ENCODE data around the gene TRIM65.
A peak's percentile ranks its signal among the peaks of the same experiment; 100 is the strongest.

TRIM65 gene

DNA sequence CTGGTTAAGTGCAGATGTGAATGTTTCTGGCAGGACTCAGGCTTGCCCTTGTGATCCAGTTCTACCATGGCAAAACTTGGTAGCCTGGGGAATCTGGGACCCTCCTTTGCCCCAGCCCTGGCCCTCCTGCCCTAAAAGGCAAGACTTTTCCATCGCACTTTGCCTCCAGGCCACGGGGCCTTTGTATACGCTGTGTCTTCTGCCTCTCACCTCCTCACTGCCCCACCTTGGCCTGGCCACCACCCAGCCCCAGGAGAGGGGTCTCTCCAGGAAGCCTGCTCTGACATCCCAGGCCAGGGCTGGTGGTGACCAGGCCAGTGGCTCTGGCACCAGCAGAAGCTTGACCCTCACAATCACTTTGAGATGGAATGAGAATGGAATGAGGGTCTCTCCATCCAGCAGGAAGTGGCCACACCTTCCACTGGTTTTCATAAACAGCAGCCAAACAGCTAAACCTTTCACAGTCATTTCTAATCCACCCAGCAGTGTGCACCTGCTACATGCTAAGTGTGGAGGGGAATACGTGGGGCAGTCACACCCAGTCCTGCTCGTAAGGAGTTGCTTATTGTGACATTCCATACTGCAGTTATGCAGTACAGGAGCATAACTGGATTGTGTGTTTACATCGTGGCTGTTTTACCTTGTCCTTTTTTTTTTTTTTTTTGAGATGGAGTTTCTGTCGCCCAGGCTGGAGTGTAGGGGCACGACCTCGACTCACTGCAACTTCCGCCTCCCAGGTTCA, 9.6 kb upstream of the TRIM65 start:
- 97% methylated on average over 7 of the region's 10 CpGs for whole genome bisulfite sequencing
- no peak overlapping the region for H2AFZ ChIP-seq (ENCODE audit: low read depth, low read length)
- no peaks in the 10 kb centered on the region for H3K9me3 ChIP-seq (ENCODE audit: control insufficient read depth, low read length)
- no peak overlapping the region for H3K23ac ChIP-seq (ENCODE audit: low read length in 2 of 2)
- no peaks in the 10 kb centered on the region for H3K27me3 ChIP-seq (ENCODE audit: control insufficient read depth in 1 of 2, insufficient read depth in 1 of 2, low read length in 2 of 2)
- no peak overlapping the region for H2BK5ac ChIP-seq (ENCODE audit: low read depth, low read length, poor library complexity, severe bottlenecking)
- H3K27ac ChIP-seq (ENCODE audit: low read length, poor library complexity, severe bottlenecking) = no peak overlapping the region
- peak overlapping the region; percentile 22 to 63 for H2BK12ac ChIP-seq (ENCODE audit: low read length in 2 of 2)
- peak overlapping the region; percentile 36 for H2BK15ac ChIP-seq (ENCODE audit: low read depth, poor library complexity, severe bottlenecking)
- H3K79me1 ChIP-seq (replicated peaks; ENCODE audit: low read length, poor library complexity, severe bottlenecking) = peaks cover 8% of the 10 kb centered on the region
- H2AK5ac ChIP-seq (ENCODE audit: low read length, severe bottlenecking) = peak overlapping the region; percentile 30
- peaks cover 13 to 17% of the 10 kb centered on the region in 2 experiments for H3K36me3 ChIP-seq (ENCODE audit: control insufficient read depth in 1 of 2, insufficient read depth in 2 of 2, low read depth in 1 of 2, low read length in 2 of 2)
- no peak for DNase-seq
- peak overlapping the region; percentile 67 for H4K91ac ChIP-seq (ENCODE audit: low read length)
- H4K8ac ChIP-seq (ENCODE audit: low read length) = peak overlapping the region; percentile 31
- peaks cover 23% of the 10 kb centered on the region for H3K4me1 ChIP-seq (ENCODE audit: control insufficient read depth, insufficient read depth, low read depth, low read length)
- no peak overlapping the region for H3K14ac ChIP-seq (ENCODE audit: low read length in 2 of 2)
- no peak overlapping the region for H3K9ac ChIP-seq (ENCODE audit: low read length)
- peak overlapping the region in 1 of 2 experiments; percentile 60 for H3K4ac ChIP-seq (ENCODE audit: low read depth in 1 of 2, low read length in 2 of 2)
- no peak overlapping the region for H3K18ac ChIP-seq (ENCODE audit: low read depth in 1 of 2, low read length in 2 of 2)
- no peak overlapping the region for H3K4me2 ChIP-seq (ENCODE audit: low read length, poor library complexity, severe bottlenecking)
- H2BK120ac ChIP-seq (ENCODE audit: low read depth, low read length) = no peak overlapping the region
- H3K4me3 ChIP-seq (ENCODE audit: insufficient read depth in 1 of 2, low read depth in 1 of 2, low read length in 2 of 2) = no peak overlapping the region

DNA sequence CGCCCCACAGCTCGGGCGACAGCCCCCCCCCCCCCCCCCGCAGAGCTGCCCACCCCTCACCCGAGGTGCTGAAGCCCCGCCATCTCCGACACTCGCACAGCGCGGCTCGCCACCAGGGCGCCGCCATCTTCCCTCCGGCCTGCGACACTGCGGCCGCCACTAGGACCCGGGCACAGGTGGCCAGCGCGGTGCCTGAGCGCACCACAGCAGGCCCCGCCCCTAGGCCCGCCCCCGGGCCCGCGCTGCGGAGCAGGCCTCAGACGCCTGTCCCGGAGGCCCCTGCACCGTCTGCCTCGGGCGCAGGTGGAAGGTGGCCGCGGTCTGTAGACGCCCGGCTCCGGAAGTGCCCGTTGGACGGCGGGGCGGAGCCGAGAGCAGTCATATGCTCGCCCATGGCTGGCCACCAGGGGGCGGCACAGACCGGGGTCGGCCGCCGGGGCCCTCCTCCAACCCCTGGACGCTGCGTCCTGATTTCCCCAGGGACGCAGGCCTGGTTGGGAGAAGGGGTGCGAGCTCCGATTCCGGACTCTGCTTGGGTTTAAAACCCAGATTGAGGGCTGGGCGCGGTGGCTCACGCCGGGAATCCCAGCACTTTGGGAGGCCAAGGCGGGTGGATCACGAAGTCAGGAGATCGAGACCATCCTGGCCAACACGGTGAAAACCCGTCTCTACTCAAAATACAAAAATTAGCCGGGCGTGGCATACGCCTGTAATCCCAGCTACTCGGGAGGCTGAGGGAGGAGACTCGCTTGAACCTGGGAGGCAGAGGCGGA, 8.2 kb upstream of the TRIM65 start, which contains the start of gene MRPL38:
MRPL38 (minus strand) TSS at position 136 of the 773 bp plus-strand sequence; CDS start at position 127, 9 bp downstream.
- H3K4me3 ChIP-seq (ENCODE audit: insufficient read depth in 1 of 2, low read depth in 1 of 2, low read length in 2 of 2) = peak within 1 kb of the TSS; percentile 87 to 93

DNA sequence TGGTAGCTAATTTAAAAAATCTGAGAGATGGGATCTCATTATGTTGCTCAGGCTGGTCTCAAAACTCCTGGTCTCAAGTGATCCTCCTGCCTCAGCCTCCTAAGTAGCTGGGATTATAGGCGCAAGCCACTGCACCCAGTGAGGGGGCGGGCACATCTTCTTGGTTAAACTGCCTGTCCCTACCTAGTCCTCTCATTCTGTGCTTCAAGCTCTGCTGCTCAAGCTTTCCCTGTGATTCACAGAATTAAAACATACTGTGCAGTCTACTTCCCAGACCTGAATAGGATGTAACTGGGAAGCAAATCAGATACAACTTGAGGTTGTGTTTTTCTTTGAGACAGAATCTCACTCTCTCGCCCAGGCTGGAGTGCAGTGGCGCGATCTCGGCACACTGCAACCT, 5.7 kb upstream of the TRIM65 start:
- no peak overlapping the region for H2BK120ac ChIP-seq (ENCODE audit: low read depth, low read length)
- H4K91ac ChIP-seq (ENCODE audit: low read length) = no peak overlapping the region
- DNase-seq = no peak
- no peak overlapping the region for H2BK5ac ChIP-seq (ENCODE audit: low read depth, low read length, poor library complexity, severe bottlenecking)
- no peak overlapping the region for H3K9ac ChIP-seq (ENCODE audit: low read length)
- H2AFZ ChIP-seq (ENCODE audit: low read depth, low read length) = no peak overlapping the region
- no peak overlapping the region for H2BK12ac ChIP-seq (ENCODE audit: low read length in 2 of 2)
- H3K14ac ChIP-seq (ENCODE audit: low read length in 2 of 2) = no peak overlapping the region
- H4K8ac ChIP-seq (ENCODE audit: low read length) = no peak overlapping the region
- H3K4ac ChIP-seq (ENCODE audit: low read depth in 1 of 2, low read length in 2 of 2) = no peak overlapping the region
- no peak overlapping the region for H3K18ac ChIP-seq (ENCODE audit: low read depth in 1 of 2, low read length in 2 of 2)
- peaks cover 47% of the 10 kb centered on the region in 2 experiments for H3K36me3 ChIP-seq (ENCODE audit: control insufficient read depth in 1 of 2, insufficient read depth in 2 of 2, low read depth in 1 of 2, low read length in 2 of 2)
- H3K23ac ChIP-seq (ENCODE audit: low read length in 2 of 2) = no peak overlapping the region
- H2BK15ac ChIP-seq (ENCODE audit: low read depth, poor library complexity, severe bottlenecking) = no peak overlapping the region
- no peak overlapping the region for H3K4me3 ChIP-seq (ENCODE audit: insufficient read depth in 1 of 2, low read depth in 1 of 2, low read length in 2 of 2)
- H3K9me3 ChIP-seq (ENCODE audit: control insufficient read depth, low read length) = no peaks in the 10 kb centered on the region
- peaks cover 19% of the 10 kb centered on the region for H3K4me1 ChIP-seq (ENCODE audit: control insufficient read depth, insufficient read depth, low read depth, low read length)
- no peak overlapping the region for H2AK5ac ChIP-seq (ENCODE audit: low read length, severe bottlenecking)
- H3K27ac ChIP-seq (ENCODE audit: low read length, poor library complexity, severe bottlenecking) = no peak overlapping the region
- H3K4me2 ChIP-seq (ENCODE audit: low read length, poor library complexity, severe bottlenecking) = no peak overlapping the region
- H3K27me3 ChIP-seq (ENCODE audit: control insufficient read depth in 1 of 2, insufficient read depth in 1 of 2, low read length in 2 of 2) = no peaks in the 10 kb centered on the region
- H3K79me1 ChIP-seq (replicated peaks; ENCODE audit: low read length, poor library complexity, severe bottlenecking) = peaks cover 25% of the 10 kb centered on the region
- WGBS = 97% methylated on average over 6 of the region's 6 CpGs

More for the DNA sequence above, 8.2 kb upstream of the TRIM65 start, which contains the start of gene MRPL38:
- peak within 1 kb of the TSS; percentile 77 to 80 for H3K18ac ChIP-seq (ENCODE audit: low read depth in 1 of 2, low read length in 2 of 2)
- H3K4me2 ChIP-seq (ENCODE audit: low read length, poor library complexity, severe bottlenecking) = peak within 1 kb of the TSS; percentile 88
- peak within 1 kb of the TSS in 1 of 2 experiments; percentile 62 for H3K14ac ChIP-seq (ENCODE audit: low read length in 2 of 2)
- H2BK12ac ChIP-seq (ENCODE audit: low read length in 2 of 2) = peak within 1 kb of the TSS in 1 of 2 experiments; percentile 57
- H3K4me1 ChIP-seq (ENCODE audit: control insufficient read depth, insufficient read depth, low read depth, low read length) = peaks cover 23% of the 10 kb centered on the region
- WGBS = 5% methylated on average over 47 of the region's 69 CpGs
- peak within 1 kb of the TSS; percentile 98 for H4K8ac ChIP-seq (ENCODE audit: low read length)
- peak within 1 kb of the TSS; percentile 93 for H2BK15ac ChIP-seq (ENCODE audit: low read depth, poor library complexity, severe bottlenecking)
- H3K27me3 ChIP-seq (ENCODE audit: control insufficient read depth in 1 of 2, insufficient read depth in 1 of 2, low read length in 2 of 2) = no peaks in the 10 kb centered on the region
- no peak within 1 kb of the TSS for H3K23ac ChIP-seq (ENCODE audit: low read length in 2 of 2)
- peak within 1 kb of the TSS in 1 of 2 experiments; percentile 90 for H3K4ac ChIP-seq (ENCODE audit: low read depth in 1 of 2, low read length in 2 of 2)
- peak; percentile 94 for DNase-seq
- H3K27ac ChIP-seq (ENCODE audit: low read length, poor library complexity, severe bottlenecking) = peak within 1 kb of the TSS; percentile 77
- H3K36me3 ChIP-seq (ENCODE audit: control insufficient read depth in 1 of 2, insufficient read depth in 2 of 2, low read depth in 1 of 2, low read length in 2 of 2) = peaks cover 21 to 24% of the 10 kb centered on the region in 2 experiments
- H2AK5ac ChIP-seq (ENCODE audit: low read length, severe bottlenecking) = peak within 1 kb of the TSS; percentile 33
- H2BK5ac ChIP-seq (ENCODE audit: low read depth, low read length, poor library complexity, severe bottlenecking) = no peak within 1 kb of the TSS
- peak within 1 kb of the TSS; percentile 90 for H3K9ac ChIP-seq (ENCODE audit: low read length)
- peak within 1 kb of the TSS; percentile 46 for H4K91ac ChIP-seq (ENCODE audit: low read length)
- peak within 1 kb of the TSS; percentile 67 for H2BK120ac ChIP-seq (ENCODE audit: low read depth, low read length)
- no peaks in the 10 kb centered on the region for H3K9me3 ChIP-seq (ENCODE audit: control insufficient read depth, low read length)
- H2AFZ ChIP-seq (ENCODE audit: low read depth, low read length) = peak within 1 kb of the TSS; percentile 36
- H3K79me1 ChIP-seq (replicated peaks; ENCODE audit: low read length, poor library complexity, severe bottlenecking) = peaks cover 18% of the 10 kb centered on the region

DNA sequence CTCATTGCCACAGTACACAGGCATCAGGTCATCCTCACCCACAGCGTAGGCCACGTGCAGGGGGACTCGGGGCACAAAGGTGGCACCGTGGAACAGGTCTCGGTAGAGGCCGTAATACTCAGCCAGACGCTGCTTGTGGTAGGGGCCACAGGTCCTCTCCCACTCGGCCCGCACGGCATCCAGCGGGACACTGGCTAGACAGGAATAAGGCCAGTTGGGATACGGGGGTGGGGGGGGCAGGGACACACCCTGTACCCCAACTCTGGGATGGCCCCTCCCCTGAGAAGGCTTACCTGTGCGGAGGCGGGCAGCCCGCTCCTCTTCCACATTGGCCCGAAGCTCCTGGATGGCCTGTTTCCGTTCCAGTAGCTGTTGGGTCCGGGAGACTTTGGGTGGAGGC, 5.0 kb upstream of the TRIM65 start:
- no peak overlapping the region for H4K91ac ChIP-seq (ENCODE audit: low read length)
- H2BK5ac ChIP-seq (ENCODE audit: low read depth, low read length, poor library complexity, severe bottlenecking) = no peak overlapping the region
- H2AFZ ChIP-seq (ENCODE audit: low read depth, low read length) = no peak overlapping the region
- H2BK12ac ChIP-seq (ENCODE audit: low read length in 2 of 2) = no peak overlapping the region
- H3K79me1 ChIP-seq (replicated peaks; ENCODE audit: low read length, poor library complexity, severe bottlenecking) = peaks cover 25% of the 10 kb centered on the region
- H4K8ac ChIP-seq (ENCODE audit: low read length) = no peak overlapping the region
- H2BK120ac ChIP-seq (ENCODE audit: low read depth, low read length) = no peak overlapping the region
- no peak overlapping the region for H3K4ac ChIP-seq (ENCODE audit: low read depth in 1 of 2, low read length in 2 of 2)
- H3K9me3 ChIP-seq (ENCODE audit: control insufficient read depth, low read length) = no peaks in the 10 kb centered on the region
- no peaks in the 10 kb centered on the region for H3K27me3 ChIP-seq (ENCODE audit: control insufficient read depth in 1 of 2, insufficient read depth in 1 of 2, low read length in 2 of 2)
- no peak overlapping the region for H3K4me2 ChIP-seq (ENCODE audit: low read length, poor library complexity, severe bottlenecking)
- no peak overlapping the region for H2AK5ac ChIP-seq (ENCODE audit: low read length, severe bottlenecking)
- WGBS = 98% methylated on average over 15 of the region's 18 CpGs
- no peak overlapping the region for H3K4me3 ChIP-seq (ENCODE audit: insufficient read depth in 1 of 2, low read depth in 1 of 2, low read length in 2 of 2)
- H3K36me3 ChIP-seq (ENCODE audit: control insufficient read depth in 1 of 2, insufficient read depth in 2 of 2, low read depth in 1 of 2, low read length in 2 of 2) = peaks cover 47 to 49% of the 10 kb centered on the region in 2 experiments
- H3K14ac ChIP-seq (ENCODE audit: low read length in 2 of 2) = no peak overlapping the region
- H2BK15ac ChIP-seq (ENCODE audit: low read depth, poor library complexity, severe bottlenecking) = no peak overlapping the region
- no peak for DNase-seq
- H3K18ac ChIP-seq (ENCODE audit: low read depth in 1 of 2, low read length in 2 of 2) = no peak overlapping the region
- H3K9ac ChIP-seq (ENCODE audit: low read length) = no peak overlapping the region
- H3K23ac ChIP-seq (ENCODE audit: low read length in 2 of 2) = no peak overlapping the region
- H3K4me1 ChIP-seq (ENCODE audit: control insufficient read depth, insufficient read depth, low read depth, low read length) = peaks cover 21% of the 10 kb centered on the region
- H3K27ac ChIP-seq (ENCODE audit: low read length, poor library complexity, severe bottlenecking) = no peak overlapping the region
